ELF-1 (cell line): ENCODE results near the gene TCF12.
"Not testable (repeated sequence)": the region's sequence is repeated elsewhere in the genome, so short reads cannot be mapped to it uniquely, and the experiment has no call there.

Experiments
- DNase-seq: peaks from one replicate; pipeline ENCODE4 v3.0.0-alpha.2; 2016; ENCODE audit warnings: low read depth, low spot score

The TCF12 gene

DNA sequence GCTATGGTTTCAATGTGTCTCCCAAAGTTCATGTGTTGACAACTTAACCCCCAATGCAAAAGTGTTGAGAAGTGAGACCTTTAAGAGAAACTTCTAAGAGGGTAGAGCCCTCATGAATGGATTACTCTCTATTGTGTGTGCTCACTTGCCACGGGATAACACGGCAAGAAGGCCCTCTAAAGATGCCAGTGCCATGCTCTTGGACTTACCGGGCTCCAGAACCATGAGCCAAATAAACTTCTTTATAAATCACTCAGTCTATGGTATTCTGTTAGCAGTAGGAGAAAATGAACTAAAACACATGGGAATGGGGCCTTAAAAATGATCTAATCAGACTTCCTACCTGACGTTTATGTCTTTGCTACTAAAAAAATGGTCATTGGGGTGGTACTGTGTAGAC, 2.6 kb upstream of the TCF12 start:
- no peak for DNase-seq

- DNase-seq = no peak
Measured at GRCh38 chr15:56916825-56917477, 1.5 kb upstream of the TCF12 start.

DNA sequence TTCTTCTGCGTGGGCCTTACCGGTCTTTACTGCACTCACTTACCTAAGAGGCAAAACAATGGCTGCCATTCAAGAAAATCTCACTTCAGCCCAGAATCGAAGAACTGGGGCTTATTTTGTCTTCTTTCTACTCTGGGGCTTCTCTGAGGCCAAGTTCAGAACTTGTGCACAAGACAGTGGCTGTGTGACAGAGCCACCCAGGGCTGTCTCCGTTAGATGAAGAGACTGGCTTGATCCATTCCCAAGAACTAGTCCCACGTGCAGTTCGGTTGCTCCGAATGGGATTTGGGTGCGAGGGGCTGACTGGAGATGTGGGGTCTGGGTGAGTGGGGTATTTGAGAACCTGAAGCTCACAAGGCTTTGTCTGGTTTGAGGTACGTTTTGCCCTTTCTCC, 795 bp upstream of the TCF12 start:
- no peak for DNase-seq

- peak; percentile 81 for DNase-seq
Measured at GRCh38 chr15:56919031-56919608, 676 bp downstream of the TCF12 start.

DNA sequence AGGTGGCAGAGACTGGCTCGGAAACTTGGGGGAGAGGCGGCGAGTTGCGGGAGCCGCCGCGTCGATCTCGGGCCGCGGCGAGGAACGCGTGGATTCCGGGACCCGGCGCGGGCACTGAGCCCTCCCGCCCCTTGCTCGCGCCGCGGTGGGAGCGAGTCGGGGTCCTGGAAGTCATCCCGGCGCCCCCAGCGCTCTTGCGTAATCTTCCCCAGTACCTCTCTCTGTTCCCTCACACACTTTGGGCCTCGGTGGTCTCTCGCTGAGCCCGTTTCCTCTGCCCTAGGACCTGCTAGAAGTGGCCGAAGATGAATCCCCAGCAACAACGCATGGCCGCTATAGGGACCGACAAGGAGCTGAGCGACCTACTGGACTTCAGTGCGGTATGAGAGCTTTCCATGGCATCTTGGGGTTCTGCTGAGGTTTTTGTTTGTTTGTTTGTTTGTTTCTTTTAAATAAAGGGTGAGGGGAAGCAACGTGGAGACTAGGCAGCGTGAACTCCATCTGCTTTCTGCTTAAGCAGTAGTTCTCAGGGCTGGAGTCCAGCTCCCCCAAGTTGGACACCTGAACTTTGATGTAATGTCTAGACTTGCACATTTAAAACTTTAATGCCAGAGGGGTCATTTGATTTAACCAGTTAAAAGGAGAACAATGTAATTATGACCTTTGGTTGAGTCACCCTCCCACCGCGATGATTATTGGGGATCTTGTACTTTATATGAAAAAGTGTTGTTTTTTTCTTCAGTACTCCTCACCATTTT, 1.3 kb downstream of the TCF12 start:
- DNase-seq = peak; percentile 71

DNA sequence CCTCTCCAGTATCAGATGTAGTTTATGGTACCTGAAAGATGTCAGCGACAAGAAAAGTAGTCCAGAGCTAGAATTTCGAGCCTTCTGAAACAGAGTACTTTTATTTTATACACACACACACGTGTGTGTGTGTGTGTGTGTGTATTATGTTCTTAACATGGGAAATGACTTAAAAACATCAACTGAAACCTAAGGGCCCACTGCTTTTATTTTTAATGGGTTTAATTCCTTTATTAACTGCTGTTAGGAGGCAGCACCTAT, 1.9 kb downstream of the TCF12 start:
- DNase-seq = no peak

- DNase-seq = no peak
Measured at GRCh38 chr15:56923174-56923591, 4.7 kb downstream of the TCF12 start.

DNA sequence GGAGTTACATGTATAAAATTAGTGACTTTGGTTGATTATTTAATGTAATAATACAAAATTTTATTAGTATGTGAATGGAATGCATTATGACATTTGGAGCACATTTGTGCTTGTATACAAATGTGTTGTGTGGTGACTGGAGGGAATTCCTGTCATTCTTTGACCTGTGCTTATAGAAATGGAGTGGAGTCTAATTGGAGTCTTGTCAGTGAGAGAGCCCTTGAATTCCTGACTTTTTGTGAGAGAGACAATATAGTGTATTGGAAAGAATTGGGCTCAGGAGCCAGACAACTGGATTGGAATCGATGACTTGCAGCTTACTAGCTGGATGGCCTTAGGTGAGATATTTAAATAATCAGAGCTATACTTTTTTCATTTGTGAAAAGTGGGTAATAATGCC, 9.4 kb downstream of the TCF12 start:
- peak; percentile 10 for DNase-seq

DNA sequence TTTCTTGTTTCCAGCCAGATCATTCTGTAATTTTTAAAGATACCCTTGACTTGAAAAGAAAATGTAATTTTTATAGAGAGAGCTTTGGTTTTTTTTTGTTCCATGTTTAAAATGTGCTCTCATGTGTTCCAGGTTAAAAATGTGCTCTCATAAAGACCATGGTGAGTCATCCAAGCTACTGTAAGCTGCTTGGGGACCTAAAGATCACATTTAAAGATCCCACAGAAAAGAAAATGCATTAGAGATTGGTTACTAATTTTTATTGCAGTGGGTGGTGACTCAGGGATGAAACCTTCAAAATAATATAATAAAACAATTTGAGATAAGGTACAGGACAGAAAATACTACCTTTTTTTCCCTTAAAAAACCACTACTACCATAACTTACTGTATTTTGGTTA, 11.0 kb downstream of the TCF12 start:
- no peak for DNase-seq

GRCh38 chr15:56929933-56930332, 11.5 kb downstream of the TCF12 start:
- DNase-seq = peak; percentile 43

GRCh38 chr15:56930669-56931313, 12.3 kb downstream of the TCF12 start:
- DNase-seq = no peak

DNA sequence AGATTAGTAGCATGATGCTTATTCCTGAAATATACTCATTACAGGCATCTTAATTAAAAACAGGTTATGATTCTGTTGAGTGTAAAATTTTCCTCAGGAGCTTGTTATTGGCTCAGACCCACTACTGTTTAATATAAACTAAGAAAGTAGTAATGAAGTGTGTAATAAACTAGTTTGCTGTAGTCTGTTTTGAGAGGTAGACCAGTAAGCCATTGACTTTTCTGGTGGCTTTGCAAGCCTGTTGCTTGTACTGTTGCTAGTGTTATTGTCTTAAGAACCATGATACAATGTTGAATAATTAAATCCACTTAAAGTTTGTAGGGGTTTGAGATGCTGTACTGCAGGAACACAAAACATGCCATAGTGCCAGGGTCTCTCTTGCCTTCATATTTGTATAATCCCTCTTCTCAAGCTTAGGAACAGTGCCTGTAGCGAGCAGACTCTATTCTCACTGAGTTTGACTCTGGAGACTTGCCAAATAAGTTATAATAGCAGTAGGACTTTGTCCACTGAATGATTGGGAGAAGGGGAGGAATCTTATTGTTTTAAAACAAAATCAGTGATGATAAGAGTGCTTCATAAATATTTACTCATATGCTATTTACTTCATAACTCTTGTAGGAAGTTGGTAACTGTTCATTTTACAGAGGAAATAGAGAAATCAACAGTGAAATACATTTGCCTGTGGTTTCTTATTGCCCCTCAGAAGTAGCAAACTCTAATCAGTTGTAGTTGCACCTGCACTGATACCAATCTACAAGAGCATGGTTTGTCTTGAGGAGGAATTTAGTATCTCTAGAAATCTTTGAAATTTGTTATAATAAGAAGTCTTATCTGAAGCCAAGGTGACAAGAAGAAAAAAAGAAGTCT, 13.4 kb downstream of the TCF12 start:
- no peak for DNase-seq

GRCh38 chr15:56932509-56932868, 14.0 kb downstream of the TCF12 start:
- not testable (repeated sequence) for DNase-seq

GRCh38 chr15:56933410-56933809, 15.0 kb downstream of the TCF12 start:
- DNase-seq = no peak

DNA sequence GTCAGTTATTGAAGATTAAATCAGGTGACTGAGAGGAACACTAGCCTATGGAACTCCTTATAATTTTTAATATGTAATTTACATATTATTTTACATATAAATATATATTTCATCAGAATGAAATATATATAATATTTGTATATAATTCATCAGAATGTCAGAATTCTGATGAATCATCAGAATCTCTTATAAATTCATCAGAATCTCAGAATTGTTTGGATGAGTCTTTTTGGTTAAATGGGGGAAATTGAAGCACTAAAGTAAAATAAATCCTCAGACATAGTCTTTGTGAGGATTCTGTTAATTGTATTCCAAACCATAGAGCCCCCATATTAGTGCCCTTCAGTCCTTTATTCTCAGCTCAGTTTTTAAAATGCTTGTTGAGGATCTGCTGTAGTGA, 15.4 kb downstream of the TCF12 start:
- DNase-seq = no peak

DNA sequence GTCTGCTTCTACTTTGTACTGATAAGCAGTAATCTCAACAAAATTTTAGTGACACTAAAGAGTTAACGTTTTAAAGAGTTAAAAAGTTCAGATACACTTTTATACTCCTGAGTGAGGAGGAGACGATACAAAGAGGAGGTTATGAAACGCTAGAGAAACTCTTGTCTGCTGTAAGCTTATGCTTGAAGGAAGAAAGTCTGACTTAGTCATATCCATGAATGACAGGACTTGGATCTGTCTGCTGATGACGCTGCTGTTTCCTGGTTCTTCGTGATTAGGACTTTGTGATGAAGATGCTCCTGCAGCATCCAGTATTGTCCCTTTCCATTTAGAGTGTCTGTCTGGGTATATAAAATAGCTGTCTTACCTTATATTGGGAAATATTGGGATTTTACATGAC, 15.8 kb downstream of the TCF12 start:
- no peak for DNase-seq

- DNase-seq = no peak
Measured at GRCh38 chr15:56936929-56937328, 18.5 kb downstream of the TCF12 start.

DNA sequence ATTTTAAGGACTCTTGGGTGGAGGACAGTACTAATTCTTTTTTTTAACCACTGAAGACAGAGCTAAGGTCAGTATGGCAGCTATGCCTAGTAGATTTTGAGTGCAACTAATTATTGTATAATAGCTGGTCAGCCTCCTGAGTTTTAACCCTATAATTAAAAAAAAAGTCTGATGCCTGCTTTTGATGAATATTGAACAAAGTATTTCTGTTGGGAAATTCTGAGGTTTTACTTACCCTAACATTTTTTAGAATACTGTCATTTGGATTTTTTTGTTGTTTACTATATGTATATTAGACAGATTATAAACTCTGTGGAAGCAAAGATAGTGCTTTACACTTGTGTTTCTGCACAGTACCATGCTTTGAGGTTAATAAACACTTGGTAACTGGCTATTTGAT, 20.8 kb downstream of the TCF12 start:
- DNase-seq = no peak

DNA sequence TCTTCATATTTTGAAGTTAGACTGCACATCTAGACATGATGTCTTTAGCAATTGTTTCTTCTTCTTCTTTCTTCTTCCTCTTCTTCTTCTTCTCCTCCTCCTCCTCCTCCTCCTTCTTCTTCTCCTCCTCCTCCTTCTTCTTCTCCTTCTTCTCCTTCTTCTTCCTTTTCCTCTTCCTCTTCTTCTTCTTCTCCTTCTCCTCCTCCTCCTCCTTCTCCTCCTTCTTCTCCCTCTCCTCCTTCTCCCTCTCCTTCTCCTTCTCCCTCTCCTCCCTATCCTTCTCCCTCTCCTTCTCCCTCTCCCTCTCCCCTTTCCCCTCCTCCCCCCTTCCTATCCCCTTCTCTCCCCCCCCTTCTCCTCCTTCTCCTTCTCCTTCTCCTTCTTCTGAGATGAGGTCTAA, 21.9 kb downstream of the TCF12 start:
- no peak for DNase-seq

DNA sequence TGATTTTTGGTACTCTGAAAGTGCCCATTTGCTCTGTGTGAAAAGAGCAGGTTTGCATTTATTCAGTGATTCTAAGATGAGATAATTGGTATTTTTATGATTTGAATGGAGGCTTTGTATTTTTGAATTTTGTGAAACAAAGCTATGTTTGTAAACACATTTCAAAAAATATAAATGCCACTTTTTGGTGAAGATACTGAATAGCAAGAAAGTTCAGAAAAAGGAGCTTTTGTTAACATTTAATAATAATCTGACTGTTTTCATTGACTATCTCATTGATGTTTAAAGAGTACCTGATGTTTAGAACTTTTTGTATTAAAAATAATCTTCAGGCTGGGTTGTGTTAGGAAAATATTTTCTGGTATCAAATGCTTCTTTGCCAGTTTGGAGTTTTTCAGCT, 23.7 kb downstream of the TCF12 start:
- DNase-seq = no peak

- DNase-seq = no peak
Measured at GRCh38 chr15:56943403-56943802, 25.0 kb downstream of the TCF12 start.

DNA sequence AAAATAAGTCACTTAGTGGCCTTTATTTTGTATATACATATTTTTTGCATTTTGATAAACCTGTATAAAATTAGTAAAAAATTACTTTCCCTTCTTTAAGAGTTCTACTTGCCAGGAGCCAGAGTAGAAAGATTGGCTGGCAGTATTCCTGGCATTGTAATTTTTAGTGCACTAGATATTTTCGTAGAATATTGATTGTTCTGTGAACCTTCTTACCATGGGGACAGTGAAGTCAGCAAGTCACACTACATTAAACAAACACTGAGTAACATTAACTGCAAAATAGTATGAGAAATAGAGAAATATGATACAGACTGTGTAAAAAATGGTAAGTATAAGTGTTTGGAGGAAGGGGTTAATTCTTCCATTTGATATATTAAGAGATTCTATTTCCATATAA, 26.0 kb downstream of the TCF12 start:
- DNase-seq = no peak
